BJ (cell line): ENCODE data around the gene PLEKHA1. TPM values are rescaled to one million over a fixed set of nuclear protein-coding genes. Genes with fewer than 3 reads are reported as not detected.

Experiments used
- CTCF ChIA-PET: fragments of 350-600 bp; formaldehyde crosslinking; extraction: SDS; loops from one replicate; lab custom pipeline; 2021; ENCODE audit warnings: antibody characterized with exemption, inconsistent platforms; lab: Yijun Ruan, JAX
- POLR2A ChIA-PET: fragments of 300-600 bp; sonication (Branson Sonifier 250); formaldehyde crosslinking; extraction: SDS; loops from one replicate; lab custom pipeline; 2021; ENCODE audit warnings: antibody characterized with exemption; lab: Charles Lee
- DNase-seq: peaks from one replicate; pipeline ENCODE4 v3.0.0-alpha.2; 2011; ENCODE audit warnings: low read depth
- H3K27me3 ChIP-seq: 2 replicates; pipeline ENCODE4 v1.6.0; 2011; ENCODE audit warnings: low read length; ENCODE audit not compliant: control insufficient read depth, insufficient read depth
- H3K36me3 ChIP-seq: 2 replicates; pipeline ENCODE4 v1.5.1; 2011; ENCODE audit warnings: low read length; ENCODE audit not compliant: control insufficient read depth, insufficient read depth
- H3K4me3 ChIP-seq: 2 replicates; pipeline ENCODE4 v1.5.1; 2011; ENCODE audit warnings: low read depth, mild to moderate bottlenecking, control low read depth, low read length
- polyA plus RNA-seq: library from polyadenylated mRNA; depleted of rRNA; stranded (reverse); fragments of >200 nt; gene quantifications from 2 replicates; pipeline ENCODE4 v1.2.3, GENCODE V29; 2011
- TF ChIP-seq, protein P1 (sequence below): IDR thresholded peaks from 2 replicates; pipeline ENCODE4 v1.5.1; 2011; ENCODE audit warnings: low read depth, mild to moderate bottlenecking, control low read depth, inconsistent platforms, low read length, moderate library complexity; ENCODE audit not compliant: insufficient read depth

PLEKHA1 gene
- polyA plus RNA-seq, 1 experiment, result 18.6 TPM

DNA sequence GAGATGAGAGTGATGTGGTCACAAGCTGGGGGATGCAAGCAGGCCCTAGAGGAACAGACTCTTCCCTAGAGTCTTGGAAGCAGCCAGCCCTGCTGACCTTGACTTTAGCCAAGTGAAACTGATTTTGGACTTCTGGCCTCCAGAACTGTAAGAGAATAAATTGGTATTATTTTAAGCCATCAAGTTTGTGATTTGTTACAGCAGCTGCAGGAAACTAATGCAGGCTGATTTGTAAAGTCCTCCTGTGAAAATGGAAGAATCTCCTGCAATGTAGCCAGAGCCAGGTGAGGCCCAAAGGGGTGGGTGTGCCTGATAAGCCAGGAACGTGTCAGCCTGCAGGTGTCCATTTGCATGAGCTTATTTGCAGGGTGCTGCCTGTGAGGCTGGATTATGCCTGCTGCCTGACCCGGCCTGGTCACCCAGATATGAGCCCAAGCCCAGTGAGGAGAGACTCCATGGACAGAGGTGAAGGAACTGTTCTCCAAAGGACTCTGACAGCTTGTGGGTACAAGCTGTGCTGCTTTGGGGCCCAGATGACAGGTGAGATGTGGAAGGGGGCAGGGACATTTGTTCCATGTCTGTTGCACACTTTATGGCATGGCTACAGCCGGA lies 24.6 kb upstream of the PLEKHA1 start:
- ChIA-PET POLR2A (no interaction called here), CTCF (no interaction called here)
- Histone ChIP-seq H3K36me3 (no peaks in the 10 kb centered on the region), H3K27me3 (no peaks in the 10 kb centered on the region), H3K4me3 (no peak overlapping the region)
- TF ChIP-seq, protein P1, sequence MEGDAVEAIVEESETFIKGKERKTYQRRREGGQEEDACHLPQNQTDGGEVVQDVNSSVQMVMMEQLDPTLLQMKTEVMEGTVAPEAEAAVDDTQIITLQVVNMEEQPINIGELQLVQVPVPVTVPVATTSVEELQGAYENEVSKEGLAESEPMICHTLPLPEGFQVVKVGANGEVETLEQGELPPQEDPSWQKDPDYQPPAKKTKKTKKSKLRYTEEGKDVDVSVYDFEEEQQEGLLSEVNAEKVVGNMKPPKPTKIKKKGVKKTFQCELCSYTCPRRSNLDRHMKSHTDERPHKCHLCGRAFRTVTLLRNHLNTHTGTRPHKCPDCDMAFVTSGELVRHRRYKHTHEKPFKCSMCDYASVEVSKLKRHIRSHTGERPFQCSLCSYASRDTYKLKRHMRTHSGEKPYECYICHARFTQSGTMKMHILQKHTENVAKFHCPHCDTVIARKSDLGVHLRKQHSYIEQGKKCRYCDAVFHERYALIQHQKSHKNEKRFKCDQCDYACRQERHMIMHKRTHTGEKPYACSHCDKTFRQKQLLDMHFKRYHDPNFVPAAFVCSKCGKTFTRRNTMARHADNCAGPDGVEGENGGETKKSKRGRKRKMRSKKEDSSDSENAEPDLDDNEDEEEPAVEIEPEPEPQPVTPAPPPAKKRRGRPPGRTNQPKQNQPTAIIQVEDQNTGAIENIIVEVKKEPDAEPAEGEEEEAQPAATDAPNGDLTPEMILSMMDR, result no peak
- no peak for DNase-seq

DNA sequence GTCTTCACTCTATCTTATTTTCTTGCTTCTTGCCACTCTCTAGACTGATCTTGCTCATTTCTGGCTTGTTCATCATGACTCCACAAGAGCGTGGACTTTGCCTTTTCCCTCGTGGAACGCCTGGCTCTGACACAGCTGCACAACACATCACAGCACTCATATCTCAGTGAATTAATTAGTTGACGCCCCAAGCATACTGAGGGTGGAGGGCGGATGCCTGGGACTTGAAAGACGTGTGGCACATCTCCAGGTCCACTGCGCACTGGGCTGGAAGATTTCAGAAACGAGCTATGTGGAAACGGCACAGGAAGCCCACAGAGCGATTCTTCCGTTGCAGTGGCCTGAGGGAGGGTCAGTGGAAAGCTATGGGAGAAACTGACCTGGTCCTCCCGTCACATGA lies 23.6 kb upstream of the PLEKHA1 start:
- DNase-seq, result no peak
- no peaks in the 10 kb centered on the region for H3K27me3 ChIP-seq
- CTCF ChIA-PET, result interaction anchor here (0.7 to 1.0 kb wide), 2 partner anchors 8 to 78 kb away, joined by 3 to 4 read pairs; no protein-coding TSS in a partner anchor
- POLR2A ChIA-PET, result no interaction called here
- H3K36me3 ChIP-seq, result no peaks in the 10 kb centered on the region
- H3K4me3 ChIP-seq, result no peak overlapping the region
- TF ChIP-seq, protein P1, result no peak

DNA sequence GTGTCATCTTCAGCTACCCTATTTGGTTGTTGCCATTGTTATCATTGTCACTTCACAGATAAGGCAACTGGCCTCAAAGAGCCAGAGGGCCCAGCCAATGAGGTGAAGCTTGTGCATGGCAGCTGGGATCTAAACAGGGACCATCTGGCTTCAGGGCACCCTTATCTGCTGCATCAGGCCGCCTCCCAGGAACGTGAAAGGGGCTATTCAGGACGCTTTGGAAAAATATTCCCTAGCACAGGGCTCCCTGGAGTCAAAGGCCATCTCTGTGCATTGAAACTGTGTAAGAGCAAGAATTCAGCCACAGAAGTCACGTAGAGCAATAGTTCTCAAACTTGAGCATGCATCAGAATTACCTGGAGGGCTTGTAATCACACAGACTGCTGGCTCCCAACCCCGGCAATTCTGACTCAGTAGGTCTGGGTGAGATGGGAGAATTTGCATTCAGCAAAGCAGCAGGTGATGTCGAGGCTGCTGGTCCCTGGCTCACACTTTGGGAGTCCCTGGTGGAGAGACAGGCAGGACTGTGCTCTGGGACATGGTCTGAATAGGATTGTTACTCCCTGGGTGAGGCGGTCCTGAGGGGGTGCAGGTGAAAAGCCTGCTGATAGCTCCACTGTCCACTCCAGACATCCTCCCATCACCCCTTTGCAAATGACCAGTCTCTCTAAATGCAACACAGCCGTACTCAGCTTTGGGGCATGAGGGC lies 21.5 kb upstream of the PLEKHA1 start:
- Histone ChIP-seq H3K4me3 (no peak overlapping the region), H3K27me3 (peaks cover 3% of the 10 kb centered on the region; the same call in 1 of the 2 replicates), H3K36me3 (no peaks in the 10 kb centered on the region)
- TF ChIP-seq, protein P1, result no peak
- no peak for DNase-seq
- POLR2A ChIA-PET, result no interaction called here
- CTCF ChIA-PET, result interaction anchor here (0.6 to 1.7 kb wide), 6 partner anchors 9 to 213 kb away, joined by 3 to 7 read pairs (median 4); no protein-coding TSS in a partner anchor

DNA sequence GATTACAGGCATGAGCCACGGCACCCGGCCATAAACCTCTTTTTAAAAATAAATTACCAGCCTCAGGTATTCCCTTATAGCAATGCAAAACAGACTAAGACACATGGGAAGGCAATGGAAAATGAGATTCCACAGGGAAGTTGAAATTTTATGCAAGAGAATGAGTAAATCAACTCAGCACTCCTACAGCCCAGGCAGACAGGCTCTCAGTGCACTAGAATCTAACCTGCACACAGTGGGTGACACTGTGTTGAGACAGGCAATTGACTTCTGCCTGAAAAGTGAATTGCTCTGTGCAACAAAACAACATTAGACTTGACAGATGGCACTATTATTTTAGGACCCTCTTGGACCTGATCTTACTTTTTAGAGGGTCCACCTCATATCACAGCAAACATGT lies 20.1 kb upstream of the PLEKHA1 start:
- ChIA-PET POLR2A (no interaction called here), CTCF (interaction anchor here (1.2 to 1.7 kb wide), 2 partner anchors 12 to 211 kb away, joined by 7 read pairs; no protein-coding TSS in a partner anchor)
- Histone ChIP-seq H3K27me3 (peaks cover 3% of the 10 kb centered on the region; the same call in 1 of the 2 replicates), H3K4me3 (no peak overlapping the region), H3K36me3 (no peaks in the 10 kb centered on the region)
- TF ChIP-seq, protein P1, result no peak
- no peak for DNase-seq

DNA sequence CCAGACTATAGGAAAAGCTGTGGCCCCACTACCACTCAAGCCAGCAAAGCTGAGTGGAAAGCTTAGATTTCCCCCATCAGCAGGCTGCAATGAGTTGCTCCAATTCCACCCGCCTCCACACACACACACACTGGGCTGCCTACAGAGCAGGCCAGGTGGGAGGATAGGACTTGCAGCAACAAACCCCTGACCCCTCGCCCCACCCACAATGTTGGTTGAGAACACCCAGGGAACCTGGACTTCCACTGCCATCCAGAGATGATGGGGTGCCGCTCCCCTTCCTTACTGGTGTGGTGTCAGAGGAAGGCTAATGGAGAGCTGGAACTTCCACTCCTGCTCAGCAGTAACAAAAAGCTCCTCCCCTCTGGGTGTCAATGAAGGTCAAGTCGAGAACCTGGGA lies 16.8 kb upstream of the PLEKHA1 start:
- CTCF ChIA-PET, result interaction anchor here (1.0 to 3.5 kb wide), 3 partner anchors 11 to 85 kb away, joined by 3 to 11 read pairs (median 4); no protein-coding TSS in a partner anchor

More for the DNA sequence above, 16.8 kb upstream of the PLEKHA1 start:
- POLR2A ChIA-PET, result no interaction called here
- Histone ChIP-seq H3K27me3 (peaks cover 3% of the 10 kb centered on the region), H3K36me3 (no peaks in the 10 kb centered on the region), H3K4me3 (no peak overlapping the region)
- TF ChIP-seq, protein P1, result no peak
- DNase-seq, result no peak
